ENCODE results near the gene TFAP2E.

- TF ChIP-seq, protein P1, sequence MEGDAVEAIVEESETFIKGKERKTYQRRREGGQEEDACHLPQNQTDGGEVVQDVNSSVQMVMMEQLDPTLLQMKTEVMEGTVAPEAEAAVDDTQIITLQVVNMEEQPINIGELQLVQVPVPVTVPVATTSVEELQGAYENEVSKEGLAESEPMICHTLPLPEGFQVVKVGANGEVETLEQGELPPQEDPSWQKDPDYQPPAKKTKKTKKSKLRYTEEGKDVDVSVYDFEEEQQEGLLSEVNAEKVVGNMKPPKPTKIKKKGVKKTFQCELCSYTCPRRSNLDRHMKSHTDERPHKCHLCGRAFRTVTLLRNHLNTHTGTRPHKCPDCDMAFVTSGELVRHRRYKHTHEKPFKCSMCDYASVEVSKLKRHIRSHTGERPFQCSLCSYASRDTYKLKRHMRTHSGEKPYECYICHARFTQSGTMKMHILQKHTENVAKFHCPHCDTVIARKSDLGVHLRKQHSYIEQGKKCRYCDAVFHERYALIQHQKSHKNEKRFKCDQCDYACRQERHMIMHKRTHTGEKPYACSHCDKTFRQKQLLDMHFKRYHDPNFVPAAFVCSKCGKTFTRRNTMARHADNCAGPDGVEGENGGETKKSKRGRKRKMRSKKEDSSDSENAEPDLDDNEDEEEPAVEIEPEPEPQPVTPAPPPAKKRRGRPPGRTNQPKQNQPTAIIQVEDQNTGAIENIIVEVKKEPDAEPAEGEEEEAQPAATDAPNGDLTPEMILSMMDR (IDR thresholded peaks at IDR 0.05), result no peak
- no peak for TF ChIP-seq POLR2A (IDR thresholded peaks at IDR 0.05)
Observed at GRCh38 chr1:35575416-35575958, 2.4 kb downstream of the TFAP2E start.

Measured in ovary (tissue), 3 donors.